Activated CD4-positive, alpha-beta T cell treated with anti-CD3 and anti-CD28 coated beads, Interleukin-2, amount 50 U/mL, for 16 hours (primary cell): ENCODE results near the gene CHST9.

ENCODE experiments used
- DNase-seq: peaks from one replicate; pipeline ENCODE4 v3.0.0-alpha.2; 2020

CHST9 gene

GRCh38 chr18:26862084-26862483 lies 323.0 kb downstream of the CHST9 start:
- DNase-seq = no peak
